Measurements from ENCODE around the gene FSTL4. TPM values are rescaled to one million over a fixed set of nuclear protein-coding genes. Genes with fewer than 3 reads are reported as not detected.
A peak's percentile ranks its signal among the peaks of the same experiment; 100 is the strongest.

The FSTL4 gene
- total RNA-seq, 4 donors from 2014 or later: 0.18 to 0.27 (median 0.20) TPM; not detected in 1

GRCh38 chr5:133251296-133252132, 360.8 kb downstream of the FSTL4 start:
- TF ChIP-seq POLR2A (IDR thresholded peaks at IDR 0.05) (no peak), CTCF (IDR thresholded peaks at IDR 0.05 in 4 of 5, conservative IDR thresholded peaks at IDR 0.05 in 1 of 5) (no peak)
- Histone ChIP-seq H3K36me3 (no peaks in the 10 kb centered on the region), H3K27ac (no peak overlapping the region), H3K27me3 (no peaks in the 10 kb centered on the region), H3K4me3 (no peak overlapping the region), H3K9me3 (no peaks in the 10 kb centered on the region), H3K4me1 (peaks cover 16 to 18% of the 10 kb centered on the region in 2 donors)
- ATAC-seq (no peak), DNase-seq (no peak)
- in situ Hi-C loops (cut with MboI; ENCODE audit: low sequenced_read_pairs in 4 of 4) (no loop called here), intact Hi-C loops (cut with DNase I; ENCODE audit: low total_unique reads) (no loop called here)

GRCh38 chr5:133250527-133250926, 361.8 kb downstream of the FSTL4 start:
- Histone ChIP-seq H3K9me3 (no peaks in the 10 kb centered on the region), H3K27ac (no peak overlapping the region), H3K4me3 (no peak overlapping the region), H3K27me3 (no peaks in the 10 kb centered on the region), H3K36me3 (no peaks in the 10 kb centered on the region), H3K4me1 (peaks cover 16 to 18% of the 10 kb centered on the region in 2 donors)
- DNase-seq (no peak), ATAC-seq (no peak)
- intact Hi-C loops (cut with DNase I; ENCODE audit: low total_unique reads) (no loop called here), in situ Hi-C loops (cut with MboI; ENCODE audit: low sequenced_read_pairs in 4 of 4) (no loop called here)
- TF ChIP-seq POLR2A (IDR thresholded peaks at IDR 0.05): no peak
- no peak for TF ChIP-seq CTCF (IDR thresholded peaks at IDR 0.05 in 4 of 5, conservative IDR thresholded peaks at IDR 0.05 in 1 of 5)

GRCh38 chr5:133249593-133249992, 362.7 kb downstream of the FSTL4 start:
- no peaks in the 10 kb centered on the region for H3K27me3 ChIP-seq
- peak overlapping the region in 1 of 4 donors; percentile 68 for H3K27ac ChIP-seq
- in situ Hi-C loops (cut with MboI; ENCODE audit: low sequenced_read_pairs in 4 of 4): no loop called here
- peaks cover 16 to 18% of the 10 kb centered on the region in 2 donors for H3K4me1 ChIP-seq
- no peak for TF ChIP-seq CTCF (IDR thresholded peaks at IDR 0.05 in 4 of 5, conservative IDR thresholded peaks at IDR 0.05 in 1 of 5)
- TF ChIP-seq POLR2A (IDR thresholded peaks at IDR 0.05): no peak
- no peak for DNase-seq
- ATAC-seq: no peak
- intact Hi-C loops (cut with DNase I; ENCODE audit: low total_unique reads): loop anchor here (2.0 to 5.0 kb wide), 3 partner anchors 38 to 139 kb away; no protein-coding TSS in a partner anchor
- H3K4me3 ChIP-seq: no peak overlapping the region
- no peaks in the 10 kb centered on the region for H3K36me3 ChIP-seq
- no peaks in the 10 kb centered on the region for H3K9me3 ChIP-seq

GRCh38 chr5:133247881-133248624, 364.3 kb downstream of the FSTL4 start:
- TF ChIP-seq POLR2A (IDR thresholded peaks at IDR 0.05) (no peak), CTCF (IDR thresholded peaks at IDR 0.05 in 4 of 5, conservative IDR thresholded peaks at IDR 0.05 in 1 of 5) (peak; percentile 37 to 58 (median 51))
- ATAC-seq (peak; percentile 95 to 97), DNase-seq (peak; percentile 82 to 93)
- Histone ChIP-seq H3K27me3 (no peaks in the 10 kb centered on the region), H3K4me1 (peaks cover 16 to 23% of the 10 kb centered on the region in 2 donors), H3K4me3 (no peak overlapping the region), H3K27ac (peak overlapping the region; percentile 56 to 76 (median 66)), H3K9me3 (no peaks in the 10 kb centered on the region), H3K36me3 (no peaks in the 10 kb centered on the region)
- in situ Hi-C loops (cut with MboI; ENCODE audit: low sequenced_read_pairs in 4 of 4): no loop called here
- intact Hi-C loops (cut with DNase I; ENCODE audit: low total_unique reads): loop anchor here (2.0 to 5.0 kb wide), 3 partner anchors 39 to 137 kb away; no protein-coding TSS in a partner anchor

All from gastrocnemius medialis (tissue), 4 donors.